ENCODE data around the gene GLA.

DNA sequence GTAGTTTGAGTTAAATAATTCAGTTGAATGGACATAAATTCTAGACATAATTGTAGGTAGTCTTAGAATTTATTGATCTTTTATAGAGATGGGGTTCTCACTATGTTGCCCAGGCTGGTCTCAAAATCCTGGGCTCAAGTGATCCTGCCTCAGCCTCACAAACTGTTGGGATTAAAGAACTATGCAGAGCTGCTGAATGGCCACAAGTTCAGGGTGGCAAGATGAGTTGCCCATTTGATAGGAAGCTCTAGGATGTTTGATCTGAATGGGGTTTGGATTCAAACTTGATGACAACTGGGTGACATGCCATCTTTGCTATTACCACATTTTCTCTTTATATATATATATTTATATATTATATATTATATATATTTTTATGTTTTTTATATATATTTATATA lies 13.4 kb downstream of the GLA start:
- TF ChIP-seq, protein P1, sequence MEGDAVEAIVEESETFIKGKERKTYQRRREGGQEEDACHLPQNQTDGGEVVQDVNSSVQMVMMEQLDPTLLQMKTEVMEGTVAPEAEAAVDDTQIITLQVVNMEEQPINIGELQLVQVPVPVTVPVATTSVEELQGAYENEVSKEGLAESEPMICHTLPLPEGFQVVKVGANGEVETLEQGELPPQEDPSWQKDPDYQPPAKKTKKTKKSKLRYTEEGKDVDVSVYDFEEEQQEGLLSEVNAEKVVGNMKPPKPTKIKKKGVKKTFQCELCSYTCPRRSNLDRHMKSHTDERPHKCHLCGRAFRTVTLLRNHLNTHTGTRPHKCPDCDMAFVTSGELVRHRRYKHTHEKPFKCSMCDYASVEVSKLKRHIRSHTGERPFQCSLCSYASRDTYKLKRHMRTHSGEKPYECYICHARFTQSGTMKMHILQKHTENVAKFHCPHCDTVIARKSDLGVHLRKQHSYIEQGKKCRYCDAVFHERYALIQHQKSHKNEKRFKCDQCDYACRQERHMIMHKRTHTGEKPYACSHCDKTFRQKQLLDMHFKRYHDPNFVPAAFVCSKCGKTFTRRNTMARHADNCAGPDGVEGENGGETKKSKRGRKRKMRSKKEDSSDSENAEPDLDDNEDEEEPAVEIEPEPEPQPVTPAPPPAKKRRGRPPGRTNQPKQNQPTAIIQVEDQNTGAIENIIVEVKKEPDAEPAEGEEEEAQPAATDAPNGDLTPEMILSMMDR (IDR thresholded peaks at IDR 0.05; ENCODE audit: insufficient read depth, low read length, poor library complexity, severe bottlenecking) = no peak
- TF ChIP-seq EZH2phosphoT487 (conservative IDR thresholded peaks at IDR 0.05; ENCODE audit: low read length) = no peak

All from SU-DHL-6 (cell line).